Nephron (organoid): ENCODE results near the gene SLC26A4.
"Not testable (repeated sequence)": the region's sequence is repeated elsewhere in the genome, so short reads cannot be mapped to it uniquely, and the experiment has no call there.

Source experiments
- H3K27ac Mint-ChIP-seq, 3 experiments: 2 replicates each; pipeline ENCODE4 v1.8.0; 2020; ENCODE audit warnings: mixed read lengths in 3 of 3, mild to moderate bottlenecking in 2 of 3, moderate library complexity in 1 of 3
- H3K27me3 Mint-ChIP-seq: 2 replicates; pipeline ENCODE4 v1.8.0; 2021; ENCODE audit warnings: low read depth, mild to moderate bottlenecking, moderate library complexity, mixed read lengths
- H3K36me3 Mint-ChIP-seq: 2 replicates; pipeline ENCODE4 v1.8.0; 2020; ENCODE audit warnings: low read depth, mixed read lengths
- H3K4me1 Mint-ChIP-seq: 2 replicates; pipeline ENCODE4 v1.8.0; 2020; ENCODE audit warnings: mixed read lengths
- H3K4me3 Mint-ChIP-seq, 3 experiments: 2 replicates each; pipeline ENCODE4 v1.8.0; 2020; ENCODE audit warnings: mild to moderate bottlenecking in 3 of 3, mixed read lengths in 3 of 3, moderate library complexity in 2 of 3
- H3K9me3 Mint-ChIP-seq: 2 replicates; pipeline ENCODE4 v1.8.0; 2020; ENCODE audit warnings: mixed read lengths
- TF ChIP-seq, protein P1 (sequence below), 3 experiments: fragments of 200-600 bp; sonication (generic); IDR thresholded peaks; one replicate each; pipeline ENCODE4 v1.5.0; 2021; ENCODE audit warnings: antibody characterized with exemption in 3 of 3; ENCODE audit not compliant: unreplicated experiment in 3 of 3

SLC26A4 gene

DNA sequence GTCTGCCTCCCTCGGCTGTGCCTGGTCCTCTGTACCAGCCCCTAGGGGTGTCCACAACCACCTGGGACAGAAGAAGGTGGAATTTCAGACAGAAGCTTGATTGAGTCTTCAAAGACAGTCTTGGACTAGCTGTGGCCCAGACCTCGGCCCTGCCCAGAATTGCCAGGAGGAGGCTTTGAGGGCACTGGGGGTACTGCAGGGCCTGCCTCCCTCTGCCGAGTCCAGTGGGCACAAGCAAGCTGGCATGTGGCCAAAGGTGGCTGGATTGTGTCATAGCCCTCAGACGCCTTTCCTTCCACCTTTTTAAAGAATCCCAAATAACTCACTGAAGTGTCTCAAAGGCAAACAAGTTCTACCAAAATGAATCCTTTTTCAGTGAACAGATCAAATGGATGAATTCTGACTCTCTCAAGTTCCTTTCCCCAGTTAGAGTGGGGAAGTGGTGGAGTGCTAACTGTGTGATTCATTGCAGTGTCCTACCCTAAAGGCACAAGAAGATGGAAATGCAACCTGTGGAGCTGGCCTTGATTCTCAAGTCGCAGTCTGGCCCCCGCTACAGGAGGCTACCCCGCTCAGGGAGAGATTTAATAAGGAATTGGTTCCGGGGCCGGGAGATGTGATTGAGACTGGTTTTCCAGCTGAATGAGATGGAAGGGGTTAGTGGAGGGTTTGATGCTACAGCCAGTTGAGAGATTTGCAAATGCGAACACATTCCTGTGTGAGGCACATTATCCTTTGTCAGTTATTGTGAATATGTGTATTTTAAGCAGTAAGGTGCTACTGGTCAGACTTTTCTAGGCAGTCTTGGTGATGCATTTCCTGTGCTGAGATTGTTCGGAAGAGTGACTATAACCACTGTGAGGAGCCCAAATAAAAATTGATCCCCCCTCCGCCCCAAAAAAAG is 28.8 kb upstream of the SLC26A4 start:
- no peaks in the 10 kb centered on the region for H3K4me1 Mint-ChIP-seq
- H3K4me3 Mint-ChIP-seq = no peak overlapping the region
- H3K9me3 Mint-ChIP-seq = no peaks in the 10 kb centered on the region
- TF ChIP-seq, protein P1, sequence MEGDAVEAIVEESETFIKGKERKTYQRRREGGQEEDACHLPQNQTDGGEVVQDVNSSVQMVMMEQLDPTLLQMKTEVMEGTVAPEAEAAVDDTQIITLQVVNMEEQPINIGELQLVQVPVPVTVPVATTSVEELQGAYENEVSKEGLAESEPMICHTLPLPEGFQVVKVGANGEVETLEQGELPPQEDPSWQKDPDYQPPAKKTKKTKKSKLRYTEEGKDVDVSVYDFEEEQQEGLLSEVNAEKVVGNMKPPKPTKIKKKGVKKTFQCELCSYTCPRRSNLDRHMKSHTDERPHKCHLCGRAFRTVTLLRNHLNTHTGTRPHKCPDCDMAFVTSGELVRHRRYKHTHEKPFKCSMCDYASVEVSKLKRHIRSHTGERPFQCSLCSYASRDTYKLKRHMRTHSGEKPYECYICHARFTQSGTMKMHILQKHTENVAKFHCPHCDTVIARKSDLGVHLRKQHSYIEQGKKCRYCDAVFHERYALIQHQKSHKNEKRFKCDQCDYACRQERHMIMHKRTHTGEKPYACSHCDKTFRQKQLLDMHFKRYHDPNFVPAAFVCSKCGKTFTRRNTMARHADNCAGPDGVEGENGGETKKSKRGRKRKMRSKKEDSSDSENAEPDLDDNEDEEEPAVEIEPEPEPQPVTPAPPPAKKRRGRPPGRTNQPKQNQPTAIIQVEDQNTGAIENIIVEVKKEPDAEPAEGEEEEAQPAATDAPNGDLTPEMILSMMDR (IDR thresholded peaks at IDR 0.05; ENCODE audit: unreplicated experiment in 3 of 3) = no peak
- H3K27me3 Mint-ChIP-seq = no peaks in the 10 kb centered on the region
- no peaks in the 10 kb centered on the region for H3K36me3 Mint-ChIP-seq
- H3K27ac Mint-ChIP-seq = no peak overlapping the region

- no peaks in the 10 kb centered on the region for H3K27me3 Mint-ChIP-seq
- no peaks in the 10 kb centered on the region for H3K4me1 Mint-ChIP-seq
- H3K9me3 Mint-ChIP-seq = no peaks in the 10 kb centered on the region
- no peak overlapping the region for H3K27ac Mint-ChIP-seq
- no peak overlapping the region for H3K4me3 Mint-ChIP-seq
- TF ChIP-seq, protein P1 (IDR thresholded peaks at IDR 0.05; ENCODE audit: unreplicated experiment in 3 of 3) = no peak
- no peaks in the 10 kb centered on the region for H3K36me3 Mint-ChIP-seq
Measured at GRCh38 chr7:107632492-107632865, 28.1 kb upstream of the SLC26A4 start.

DNA sequence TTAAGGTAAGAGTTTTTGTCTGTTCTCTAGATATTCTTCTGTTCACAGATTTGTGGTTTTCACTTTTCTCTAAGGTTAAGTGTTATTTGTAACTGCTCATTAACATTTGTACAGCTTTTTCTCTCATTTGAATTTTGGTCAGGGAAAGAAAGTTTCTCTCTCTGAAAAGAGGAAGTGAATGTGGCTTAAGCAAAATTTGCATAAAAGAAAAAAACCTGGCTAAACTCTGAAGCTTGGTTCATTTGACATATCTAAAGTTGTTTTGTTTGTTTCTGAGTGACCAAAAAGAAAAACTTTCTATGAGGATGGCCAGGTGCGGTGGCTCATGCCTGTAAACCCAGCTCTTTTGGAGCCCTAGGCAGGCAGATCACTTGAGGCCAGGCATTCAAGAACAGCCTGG is 22.0 kb upstream of the SLC26A4 start:
- peaks cover 2% of the 10 kb centered on the region for H3K9me3 Mint-ChIP-seq
- H3K36me3 Mint-ChIP-seq = no peaks in the 10 kb centered on the region
- no peak overlapping the region for H3K27ac Mint-ChIP-seq
- H3K4me3 Mint-ChIP-seq = no peak overlapping the region
- peaks cover 7% of the 10 kb centered on the region for H3K27me3 Mint-ChIP-seq
- H3K4me1 Mint-ChIP-seq = peaks cover 12% of the 10 kb centered on the region
- TF ChIP-seq, protein P1 (IDR thresholded peaks at IDR 0.05; ENCODE audit: unreplicated experiment in 3 of 3) = no peak

- not testable (repeated sequence) for H3K27ac Mint-ChIP-seq, H3K9me3 Mint-ChIP-seq, H3K27me3 Mint-ChIP-seq, H3K4me3 Mint-ChIP-seq, H3K36me3 Mint-ChIP-seq
- peaks cover 16% of the 10 kb centered on the region for H3K4me1 Mint-ChIP-seq
Measured at GRCh38 chr7:107639070-107639469, 21.6 kb upstream of the SLC26A4 start.

DNA sequence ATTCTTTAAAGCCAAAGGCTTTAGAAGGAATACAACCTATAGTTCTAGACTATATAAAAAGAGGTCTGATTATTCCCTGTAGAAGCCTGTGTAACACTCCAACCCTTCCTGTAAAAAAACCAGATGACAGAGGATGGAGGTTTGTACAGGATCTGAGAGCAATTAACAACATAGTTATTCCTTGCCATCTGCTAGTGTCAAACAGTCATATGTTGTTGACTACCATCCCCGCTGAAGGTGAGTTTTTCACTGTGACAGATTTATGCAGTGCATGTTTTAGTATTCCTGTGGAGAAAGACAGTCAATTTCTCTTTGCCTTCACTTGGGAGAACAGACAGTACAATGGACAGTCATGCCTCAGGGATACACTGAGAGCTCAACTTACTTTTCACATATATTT is 19.0 kb upstream of the SLC26A4 start:
- TF ChIP-seq, protein P1 (IDR thresholded peaks at IDR 0.05; ENCODE audit: unreplicated experiment in 3 of 3) = no peak
- Mint-ChIP-seq H3K27me3 (peaks cover 15% of the 10 kb centered on the region), H3K4me1 (peaks cover 25% of the 10 kb centered on the region), H3K4me3 (no peak overlapping the region), H3K9me3 (peaks cover 9% of the 10 kb centered on the region), H3K27ac (no peak overlapping the region), H3K36me3 (no peaks in the 10 kb centered on the region)

- H3K27ac Mint-ChIP-seq = no peak overlapping the region
- H3K4me1 Mint-ChIP-seq = peaks cover 25% of the 10 kb centered on the region
- H3K4me3 Mint-ChIP-seq = no peak overlapping the region
- TF ChIP-seq, protein P1 (IDR thresholded peaks at IDR 0.05; ENCODE audit: unreplicated experiment in 3 of 3) = no peak
- peaks cover 15% of the 10 kb centered on the region for H3K27me3 Mint-ChIP-seq
- no peaks in the 10 kb centered on the region for H3K36me3 Mint-ChIP-seq
- peaks cover 9% of the 10 kb centered on the region for H3K9me3 Mint-ChIP-seq
Measured at GRCh38 chr7:107642501-107642900, 18.1 kb upstream of the SLC26A4 start.
